ENCODE results near the gene XPC. TPM values are rescaled to one million over a fixed set of nuclear protein-coding genes. Genes with fewer than 3 reads are reported as not detected.

XPC gene
- polyA plus RNA-seq, 1 donor from 2014 or later = 21.9 TPM

GRCh38 chr3:14202874-14203520, 24.6 kb upstream of the XPC start:
- H3K9me2 ChIP-seq (ENCODE audit: insufficient read depth, low read length) = no peaks in the 10 kb centered on the region
- H3K36me3 ChIP-seq (ENCODE audit: insufficient read depth, low read length) = no peaks in the 10 kb centered on the region
- H4K20me1 ChIP-seq (ENCODE audit: insufficient read depth) = no peaks in the 10 kb centered on the region
- TF ChIP-seq POLR2AphosphoS5 (IDR thresholded peaks at IDR 0.05) = no peak
- no peak for TF ChIP-seq TAF1 (IDR thresholded peaks at IDR 0.05; ENCODE audit: low read depth)
- no peak for TF ChIP-seq RAD21 (conservative IDR thresholded peaks at IDR 0.05)
- TF ChIP-seq CTCF (IDR thresholded peaks at IDR 0.05; ENCODE audit: poor library complexity, severe bottlenecking) = no peak
- no peak for TF ChIP-seq MXI1 (conservative IDR thresholded peaks at IDR 0.05; ENCODE audit: poor library complexity, severe bottlenecking)
- TF ChIP-seq EP300 (conservative IDR thresholded peaks at IDR 0.05; ENCODE audit: poor library complexity, severe bottlenecking) = no peak
- no peak for TF ChIP-seq EZH2 (IDR thresholded peaks at IDR 0.05; ENCODE audit: borderline replicate concordance, insufficient read depth, low read length, poor library complexity, severe bottlenecking)
- TF ChIP-seq REST (IDR thresholded peaks at IDR 0.05; ENCODE audit: borderline replicate concordance) = no peak
- no peak overlapping the region for H3K27ac ChIP-seq (ENCODE audit: low read length)
- no peak overlapping the region for H3K4me2 ChIP-seq (ENCODE audit: low read length)
- no peak overlapping the region for H2AFZ ChIP-seq (ENCODE audit: low read depth, low read length)
- H3K9ac ChIP-seq (ENCODE audit: low read length) = no peak overlapping the region
- no peaks in the 10 kb centered on the region for H3K27me3 ChIP-seq (ENCODE audit: insufficient read depth, low read depth, low read length)
- no peaks in the 10 kb centered on the region for H3K79me2 ChIP-seq (replicated peaks; ENCODE audit: insufficient read depth, low read length)
- H3F3A ChIP-seq (ENCODE audit: insufficient read depth, low read length, poor library complexity, severe bottlenecking) = no peaks in the 10 kb centered on the region
- no peaks in the 10 kb centered on the region for H3K9me3 ChIP-seq (ENCODE audit: low read length)
- H3K4me3 ChIP-seq (ENCODE audit: low read length) = no peak overlapping the region

GRCh38 chr3:14201940-14202684, 23.7 kb upstream of the XPC start:
- Histone ChIP-seq H3K9me3 (ENCODE audit: low read length) (no peaks in the 10 kb centered on the region), H2AFZ (ENCODE audit: low read depth, low read length) (no peak overlapping the region), H3K36me3 (ENCODE audit: insufficient read depth, low read length) (no peaks in the 10 kb centered on the region), H3K9ac (ENCODE audit: low read length) (no peak overlapping the region), H3K9me2 (ENCODE audit: insufficient read depth, low read length) (no peaks in the 10 kb centered on the region), H3K4me2 (ENCODE audit: low read length) (no peak overlapping the region), H3K27ac (ENCODE audit: low read length) (no peak overlapping the region), H3K79me2 (replicated peaks; ENCODE audit: insufficient read depth, low read length) (no peaks in the 10 kb centered on the region), H4K20me1 (ENCODE audit: insufficient read depth) (no peaks in the 10 kb centered on the region), H3F3A (ENCODE audit: insufficient read depth, low read length, poor library complexity, severe bottlenecking) (no peaks in the 10 kb centered on the region), H3K4me3 (ENCODE audit: low read length) (no peak overlapping the region), H3K27me3 (ENCODE audit: insufficient read depth, low read depth, low read length) (no peaks in the 10 kb centered on the region)
- TF ChIP-seq TAF1 (IDR thresholded peaks at IDR 0.05; ENCODE audit: low read depth) (no peak), POLR2AphosphoS5 (IDR thresholded peaks at IDR 0.05) (no peak), RAD21 (conservative IDR thresholded peaks at IDR 0.05) (no peak), MXI1 (conservative IDR thresholded peaks at IDR 0.05; ENCODE audit: poor library complexity, severe bottlenecking) (no peak), EZH2 (IDR thresholded peaks at IDR 0.05; ENCODE audit: borderline replicate concordance, insufficient read depth, low read length, poor library complexity, severe bottlenecking) (no peak), REST (IDR thresholded peaks at IDR 0.05; ENCODE audit: borderline replicate concordance) (no peak), EP300 (conservative IDR thresholded peaks at IDR 0.05; ENCODE audit: poor library complexity, severe bottlenecking) (no peak), SMC3 (conservative IDR thresholded peaks at IDR 0.05; ENCODE audit: poor library complexity) (no peak), CTCF (IDR thresholded peaks at IDR 0.05; ENCODE audit: poor library complexity, severe bottlenecking) (no peak)
